Right atrium auricular region (tissue), 2 donors: ENCODE measurements around the gene FAP. TPM values are rescaled to one million over a fixed set of nuclear protein-coding genes. Genes with fewer than 3 reads are reported as not detected.

Experiments used
- DNase-seq: peaks from one replicate; pipeline ENCODE4 v3.0.0-alpha.2; 2019; ENCODE audit warnings: low spot score
- H3K27ac ChIP-seq, 2 donors: fragments of 200-600 bp; sonication (generic); 1 replicate in 1 of 2; 2 replicates in 1 of 2; pipeline ENCODE4 v1.5.1; 2016 to 2019
- H3K27me3 ChIP-seq, 2 donors: fragments of 200-600 bp; sonication (generic); one replicate each; pipeline versions ENCODE4 v1.5.1 to v1.6.0; 2017 to 2019
- H3K36me3 ChIP-seq: fragments of 200-600 bp; sonication (generic); one replicate; pipeline ENCODE4 v1.5.1; 2016
- H3K4me1 ChIP-seq, 2 donors: fragments of 200-600 bp; sonication (generic); one replicate each; pipeline versions ENCODE4 v1.5.1 to v1.6.0; 2017 to 2019
- H3K4me3 ChIP-seq, 2 donors: fragments of 200-600 bp; sonication (generic); 1 replicate in 1 of 2; 2 replicates in 1 of 2; pipeline ENCODE4 v1.5.1; 2017 to 2019; ENCODE audit warnings: mild to moderate bottlenecking in 1 of 2, moderate library complexity in 1 of 2
- H3K9me3 ChIP-seq, 2 donors: fragments of 200-600 bp; sonication (generic); one replicate each; pipeline ENCODE4 v1.5.1; 2019
- CTCF ChIP-seq, 2 donors: fragments of 200-600 bp; sonication (generic); IDR thresholded peaks; one replicate each; pipeline ENCODE4 v1.5.1; 2019; ENCODE audit warnings: antibody characterized with exemption in 2 of 2
- total RNA-seq, 2 donors: library from RNA; depleted of rRNA; stranded (reverse); fragments of >200 nt; gene quantifications; one replicate each; pipeline ENCODE4 v1.1.0, GENCODE V29; 2016

The FAP gene
- total RNA-seq, 2 donors from 2014 or later = 0.71 to 5.7 TPM

- Histone ChIP-seq H3K9me3 (peaks cover 0 to 7% of the 10 kb centered on the region in 2 donors), H3K27ac (no peak overlapping the region)
- no peak for TF ChIP-seq CTCF (IDR thresholded peaks at IDR 0.05)
Observed at GRCh38 chr2:162252153-162252552, 8.9 kb upstream of the FAP start.

GRCh38 chr2:162245781-162246180 is 2.5 kb upstream of the FAP start:
- Histone ChIP-seq H3K27ac (no peak overlapping the region), H3K27me3 (no peaks in the 10 kb centered on the region), H3K36me3 (no peaks in the 10 kb centered on the region), H3K4me3 (no peak overlapping the region), H3K4me1 (peaks cover 0 to 5% of the 10 kb centered on the region in 2 donors), H3K9me3 (peaks cover 0 to 7% of the 10 kb centered on the region in 2 donors)
- no peak for TF ChIP-seq CTCF (IDR thresholded peaks at IDR 0.05)
- no peak for DNase-seq

More at GRCh38 chr2:162252153-162252552, 8.9 kb upstream of the FAP start:
- no peak for DNase-seq
- Histone ChIP-seq H3K4me1 (no peaks in the 10 kb centered on the region), H3K4me3 (no peak overlapping the region), H3K36me3 (no peaks in the 10 kb centered on the region), H3K27me3 (no peaks in the 10 kb centered on the region)

GRCh38 chr2:162245061-162245460 is 1.8 kb upstream of the FAP start:
- Histone ChIP-seq H3K9me3 (peaks cover 0 to 5% of the 10 kb centered on the region in 2 donors), H3K4me3 (no peak overlapping the region), H3K27me3 (no peaks in the 10 kb centered on the region), H3K36me3 (no peaks in the 10 kb centered on the region), H3K4me1 (peaks cover 0 to 5% of the 10 kb centered on the region in 2 donors), H3K27ac (peak overlapping the region; percentile 32 to 54)
- no peak for DNase-seq
- TF ChIP-seq CTCF (IDR thresholded peaks at IDR 0.05) = no peak

- H3K27me3 ChIP-seq = no peaks in the 10 kb centered on the region
- no peak for TF ChIP-seq CTCF (IDR thresholded peaks at IDR 0.05)
- H3K9me3 ChIP-seq = no peaks in the 10 kb centered on the region
- H3K4me3 ChIP-seq = no peak overlapping the region
- DNase-seq = peak; percentile 62
- peaks cover 0 to 5% of the 10 kb centered on the region in 2 donors for H3K4me1 ChIP-seq
- H3K36me3 ChIP-seq = no peaks in the 10 kb centered on the region
- H3K27ac ChIP-seq = peak overlapping the region; percentile 32 to 54
Observed at GRCh38 chr2:162244541-162245031, 1.3 kb upstream of the FAP start.

GRCh38 chr2:162243715-162244114 is 470 bp upstream of the FAP start:
- Histone ChIP-seq H3K27ac (peak overlapping the region in 1 of 2 donors; percentile 32), H3K4me3 (peak overlapping the region in 1 of 2 donors; percentile 23)

More at GRCh38 chr2:162243715-162244114, 470 bp upstream of the FAP start:
- Histone ChIP-seq H3K36me3 (no peaks in the 10 kb centered on the region), H3K4me1 (peaks cover 0 to 5% of the 10 kb centered on the region in 2 donors), H3K27me3 (no peaks in the 10 kb centered on the region), H3K9me3 (no peaks in the 10 kb centered on the region)
- no peak for TF ChIP-seq CTCF (IDR thresholded peaks at IDR 0.05)
- no peak for DNase-seq
